HEK293T (cell line): ENCODE results near the gene ACP7.

Experiments used
- CTCF ChIA-PET: fragments of 350-600 bp; formaldehyde crosslinking; extraction: SDS; loops from one replicate; lab custom pipeline; 2021; ENCODE audit warnings: antibody characterized with exemption, inconsistent platforms; lab: Yijun Ruan, JAX
- POLR2A ChIA-PET: fragments of 350-600 bp; formaldehyde crosslinking; extraction: SDS; loops from one replicate; lab custom pipeline; 2020; ENCODE audit warnings: antibody characterized with exemption, inconsistent platforms; lab: Yijun Ruan, JAX
- DNase-seq: peaks from one replicate; pipeline ENCODE4 v3.0.0; 2012; ENCODE audit warnings: mixed read lengths; ENCODE audit errors: extremely low spot score
- ARNT ChIP-seq: fragments of 450-650 bp; IDR thresholded peaks from 2 replicates; pipeline ENCODE4 v1.6.1; 2017; ENCODE audit warnings: mild to moderate bottlenecking
- BHLHE40 ChIP-seq: fragments of 450-650 bp; IDR thresholded peaks from 2 replicates; pipeline ENCODE4 v1.6.1; 2016; ENCODE audit warnings: mild to moderate bottlenecking, moderate library complexity, borderline replicate concordance
- CTBP1 ChIP-seq: fragments of 450-650 bp; IDR thresholded peaks from 2 replicates; pipeline ENCODE4 v1.6.1; 2016; ENCODE audit warnings: borderline replicate concordance
- ELF4 ChIP-seq: fragments of 450-650 bp; IDR thresholded peaks from 2 replicates; pipeline ENCODE4 v1.6.1; 2017; ENCODE audit warnings: antibody characterized with exemption
- FOXA1 ChIP-seq: fragments of 450-650 bp; IDR thresholded peaks from 2 replicates; pipeline ENCODE4 v1.6.1; 2016; ENCODE audit warnings: mild to moderate bottlenecking
- FOXK2 ChIP-seq: fragments of 450-650 bp; IDR thresholded peaks from 2 replicates; pipeline ENCODE4 v1.6.1; 2016; ENCODE audit warnings: mild to moderate bottlenecking
- FOXM1 ChIP-seq: fragments of 450-650 bp; IDR thresholded peaks from 2 replicates; pipeline ENCODE4 v1.6.1; 2017; ENCODE audit warnings: mild to moderate bottlenecking, borderline replicate concordance
- HDGF ChIP-seq: fragments of 450-650 bp; IDR thresholded peaks from 2 replicates; pipeline ENCODE4 v1.6.1; 2017; ENCODE audit warnings: antibody characterized with exemption, borderline replicate concordance
- L3MBTL2 ChIP-seq: fragments of 450-650 bp; conservative IDR thresholded peaks from 2 replicates; pipeline ENCODE4 v1.6.1; 2016; ENCODE audit warnings: mild to moderate bottlenecking
- LEF1 ChIP-seq: fragments of 450-650 bp; IDR thresholded peaks from 2 replicates; pipeline ENCODE4 v1.6.1; 2017; ENCODE audit warnings: mild to moderate bottlenecking, borderline replicate concordance
- NFRKB ChIP-seq: fragments of 450-650 bp; IDR thresholded peaks from 2 replicates; pipeline ENCODE4 v1.6.1; 2016; ENCODE audit warnings: mild to moderate bottlenecking, moderate library complexity
- PKNOX1 ChIP-seq: fragments of 450-650 bp; IDR thresholded peaks from 2 replicates; pipeline ENCODE4 v1.6.1; 2016
- SP1 ChIP-seq: fragments of 450-650 bp; IDR thresholded peaks from 2 replicates; pipeline ENCODE4 v1.6.1; 2017
- SUZ12 ChIP-seq: fragments of 450-650 bp; IDR thresholded peaks from 2 replicates; pipeline ENCODE4 v1.6.1; 2016; ENCODE audit warnings: mild to moderate bottlenecking
- TARDBP ChIP-seq: fragments of 450-650 bp; IDR thresholded peaks from 2 replicates; pipeline ENCODE4 v1.6.1; 2016
- ZNF384 ChIP-seq: fragments of 450-650 bp; IDR thresholded peaks from 2 replicates; pipeline ENCODE4 v1.6.1; 2016

ACP7 gene

DNA sequence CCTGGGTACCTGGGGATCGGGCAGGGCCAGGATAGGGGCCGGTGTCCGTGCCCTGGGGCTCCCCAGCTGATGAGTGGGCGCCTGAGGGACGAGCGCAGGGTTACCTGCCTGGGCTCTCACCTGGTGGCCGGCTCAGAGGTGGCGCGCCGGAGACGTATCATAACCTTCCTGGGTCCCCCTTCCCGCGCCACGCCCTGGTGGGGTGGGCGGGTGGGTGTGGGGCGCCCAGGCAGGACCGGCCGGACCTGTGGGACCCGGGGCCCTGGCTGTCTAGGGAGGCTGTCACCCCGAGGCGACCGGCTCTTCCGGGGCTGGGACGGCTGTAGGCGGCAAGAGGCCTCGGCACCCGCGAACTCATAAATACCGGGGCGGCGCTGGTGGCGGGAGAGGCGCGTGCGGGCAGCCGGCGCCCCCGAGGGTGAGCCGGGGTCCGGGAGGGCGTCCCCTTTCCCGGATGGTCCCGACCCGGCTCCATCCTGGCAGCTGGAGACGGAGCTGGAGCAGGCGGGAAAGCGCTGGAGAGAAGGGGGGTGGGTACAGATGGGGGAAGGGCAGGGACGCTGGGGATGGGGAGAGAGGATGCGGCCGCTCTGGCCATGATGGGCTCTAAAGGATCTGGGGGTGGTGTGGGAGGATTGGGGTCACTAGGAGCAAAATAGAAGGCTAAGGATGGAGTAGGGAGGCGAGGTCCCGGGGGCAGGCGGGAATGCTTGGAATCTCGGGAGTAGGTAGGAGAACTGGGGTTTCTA lies at the start of gene ACP7:
Gene ACP7, plus strand, starts transcription at position 386 of the 749 bp plus-strand sequence. CDS start 902 bp downstream, outside the sequence.
- no peak for TF ChIP-seq SP1
- no peak for TF ChIP-seq FOXK2
- no peak for TF ChIP-seq NFRKB
- no peak for TF ChIP-seq ARNT
- TF ChIP-seq PKNOX1, result no peak
- no peak for TF ChIP-seq ZNF384
- no peak for TF ChIP-seq SUZ12
- TF ChIP-seq LEF1, result no peak
- no peak for TF ChIP-seq L3MBTL2
- TF ChIP-seq HDGF, result no peak
- CTCF ChIA-PET, result no interaction called here
- no peak for DNase-seq
- POLR2A ChIA-PET, result no interaction called here

DNA sequence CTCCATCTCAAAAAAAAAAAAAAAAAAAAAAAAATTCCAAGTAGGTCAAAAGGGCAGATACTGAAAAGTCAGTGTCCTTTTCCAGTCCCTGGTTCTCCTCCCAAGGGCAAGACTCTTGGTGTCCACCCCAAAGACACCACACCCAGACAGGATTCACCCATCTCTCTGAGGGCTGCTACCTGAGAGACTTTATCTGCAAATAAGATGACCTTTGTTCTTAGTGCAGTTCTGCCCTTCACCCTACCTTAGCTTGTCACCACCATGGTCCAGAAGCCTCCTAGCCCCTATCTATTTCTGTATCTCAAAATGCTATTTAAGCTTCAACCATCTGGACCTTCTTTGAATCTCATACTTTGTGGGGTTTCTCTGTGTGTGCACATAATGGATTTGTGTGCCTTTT lies 47.6 kb upstream of the ACP7 start:
- POLR2A ChIA-PET, result no interaction called here
- CTCF ChIA-PET, result no interaction called here
- no peak for DNase-seq
- TF ChIP-seq SP1, result no peak
- TF ChIP-seq ZNF384, result no peak
- TF ChIP-seq TARDBP, result no peak

DNA sequence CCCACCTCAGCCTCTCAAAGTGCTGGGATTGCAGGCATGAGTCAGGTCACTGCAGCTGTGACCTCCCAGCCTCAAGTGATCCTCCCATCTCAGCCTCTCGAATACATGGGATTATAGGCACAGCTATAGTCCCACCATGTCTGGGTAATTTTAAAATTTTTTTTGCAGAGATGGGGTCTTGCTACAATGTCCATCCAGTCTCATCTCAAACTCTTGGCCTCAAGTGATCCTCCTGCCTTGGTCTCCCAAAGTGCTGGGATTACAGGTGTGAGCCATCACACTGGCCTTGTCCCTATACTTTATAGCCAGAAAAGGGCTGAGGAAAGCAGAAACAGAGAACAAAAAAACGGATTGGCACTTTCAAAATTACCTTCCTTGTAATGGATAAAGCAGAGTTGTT lies 47.0 kb upstream of the ACP7 start:
- ChIA-PET CTCF (interaction anchor here (1.2 kb wide), 1 partner anchor 15 kb away, joined by 6 read pairs; no protein-coding TSS in a partner anchor), POLR2A (interaction anchor here (1.6 kb wide), 1 partner anchor 61 kb away, joined by 6 read pairs; the partner anchor contains the start of gene FBXO17)
- no peak for DNase-seq
- TF ChIP-seq SP1, result no peak
- TF ChIP-seq L3MBTL2, result no peak
- no peak for TF ChIP-seq ZNF384
- no peak for TF ChIP-seq BHLHE40
- no peak for TF ChIP-seq FOXM1
- no peak for TF ChIP-seq NFRKB
- no peak for TF ChIP-seq SUZ12
- TF ChIP-seq FOXA1, result no peak
- TF ChIP-seq CTBP1, result no peak
- TF ChIP-seq TARDBP, result no peak
- no peak for TF ChIP-seq HDGF
- TF ChIP-seq ARNT, result no peak
- no peak for TF ChIP-seq FOXK2
- TF ChIP-seq LEF1, result no peak
- TF ChIP-seq ELF4, result no peak
- TF ChIP-seq PKNOX1, result no peak

- POLR2A ChIA-PET, result interaction anchor here (0.7 to 1.6 kb wide), 3 partner anchors 8 to 107 kb away, joined by 3 to 6 read pairs (median 3); partner anchors contain the start of genes FBXO17, MRPS12 and SARS2
- CTCF ChIA-PET, result interaction anchor here (0.6 to 1.2 kb wide), 2 partner anchors 14 to 63 kb away, joined by 3 to 6 read pairs; no protein-coding TSS in a partner anchor
- no peak for TF ChIP-seq FOXA1
- TF ChIP-seq TARDBP, result no peak
- no peak for TF ChIP-seq SP1
- TF ChIP-seq LEF1, result no peak
- TF ChIP-seq ZNF384, result no peak
- TF ChIP-seq PKNOX1, result no peak
- no peak for TF ChIP-seq FOXK2
- no peak for TF ChIP-seq L3MBTL2
- no peak for TF ChIP-seq FOXM1
- TF ChIP-seq NFRKB, result no peak
- peak; percentile 79 for DNase-seq
Observed at GRCh38 chr19:39038098-39038497, 46.1 kb upstream of the ACP7 start.

- TF ChIP-seq SP1, result no peak
- TF ChIP-seq BHLHE40, result no peak
- no peak for TF ChIP-seq FOXK2
- TF ChIP-seq FOXA1, result no peak
- TF ChIP-seq TARDBP, result no peak
- no peak for TF ChIP-seq FOXM1
- TF ChIP-seq L3MBTL2, result no peak
- no peak for TF ChIP-seq HDGF
- TF ChIP-seq ARNT, result no peak
- no peak for TF ChIP-seq LEF1
- no peak for TF ChIP-seq NFRKB
- TF ChIP-seq SUZ12, result no peak
- no peak for TF ChIP-seq ZNF384
- no peak for TF ChIP-seq ELF4
- TF ChIP-seq CTBP1, result no peak
- TF ChIP-seq PKNOX1, result no peak
- POLR2A ChIA-PET, result interaction anchor here (1.1 to 1.5 kb wide), 3 partner anchors 14 to 71 kb away, joined by 3 read pairs; partner anchors contain the start of gene FBXO17
- CTCF ChIA-PET, result no interaction called here
- no peak for DNase-seq
Observed at GRCh38 chr19:39045506-39045905, 38.7 kb upstream of the ACP7 start.
